GM12878 (cell line): ENCODE measurements around the gene RXYLT1. TPM values are rescaled to one million over a fixed set of nuclear protein-coding genes. Genes with fewer than 3 reads are reported as not detected.

ENCODE experiments used
- EGR1 ChIP-seq, 2 experiments: IDR thresholded peaks; 1 replicate in 1 of 2; 2 replicates in 1 of 2; pipeline ENCODE4 v1.6.1; 2011 to 2012; ENCODE audit warnings: low read depth in 2 of 2, low read length in 2 of 2, borderline replicate concordance in 1 of 2, mild to moderate bottlenecking in 1 of 2, moderate library complexity in 1 of 2
- HDAC2 ChIP-seq: fragments of 200-600 bp; sonication (generic); IDR thresholded peaks from 2 replicates; pipeline ENCODE4 v1.6.1; 2017
- NR2C2 ChIP-seq: IDR thresholded peaks from 2 replicates; pipeline ENCODE4 v1.6.1; 2011; ENCODE audit warnings: borderline replicate concordance, low read depth; ENCODE audit not compliant: control insufficient read depth, insufficient read length
- SREBF1 ChIP-seq: IDR thresholded peaks from 2 replicates; pipeline ENCODE4 v1.6.1; 2012; ENCODE audit warnings: mild to moderate bottlenecking, low read length
- YBX1 ChIP-seq: fragments of 450-650 bp; IDR thresholded peaks from 2 replicates; pipeline ENCODE4 v1.6.1; 2016; ENCODE audit warnings: antibody characterized with exemption
- YY1 ChIP-seq: IDR thresholded peaks from 2 replicates; pipeline ENCODE4 v1.6.1; 2011; ENCODE audit warnings: low read depth, mild to moderate bottlenecking, low read length
- polyA plus RNA-seq, 11 experiments: library from polyadenylated mRNA; depleted of rRNA in 4 of 11; unstranded in 6 of 11; stranded (reverse) in 5 of 11; fragments of >200 nt; fragmentation: Nextera tagmentation in 4 of 11; fragmentation: Illumina TruSeq in 1 of 11; extraction: Ambion mirVana in 4 of 11; extraction: Trizol in 1 of 11; gene quantifications; 1 replicate in 1 of 11; 2 replicates in 10 of 11; pipeline versions ENCODE4 v1.2.1 to v1.2.3, GENCODE V29; 2011 to 2016; ENCODE audit warnings: inconsistent platforms in 2 of 11, missing spikeins in 2 of 11, low read depth in 1 of 11
- total RNA-seq, 4 experiments: library from RNA; depleted of rRNA in 3 of 4; stranded (reverse); fragments of >200 nt in 3 of 4; fragmentation: Illumina TruSeq in 1 of 4; extraction: Trizol in 1 of 4; gene quantifications; 2 replicates each; pipeline versions ENCODE4 v1.2.1 to v1.2.3, GENCODE V29; 2013 to 2021
- TF ChIP-seq, protein P1 (sequence below): fragments of 450-650 bp; IDR thresholded peaks from 2 replicates; pipeline ENCODE4 v1.6.1; 2016; ENCODE audit warnings: mild to moderate bottlenecking
- TF ChIP-seq, protein P2 (sequence below): fragments of 450-650 bp; IDR thresholded peaks from 2 replicates; pipeline ENCODE4 v1.6.1; 2018; ENCODE audit warnings: borderline replicate concordance, mild to moderate bottlenecking; ENCODE audit not compliant: partially characterized antibody
- TF ChIP-seq, protein P3 (sequence below): IDR thresholded peaks from 2 replicates; pipeline ENCODE4 v1.6.1; 2012; ENCODE audit warnings: low read depth, low read length, improper control_type of control experiment
- TF ChIP-seq, protein P4 (sequence below): fragments of 150-350 bp; IDR thresholded peaks from 2 replicates; pipeline ENCODE4 v1.6.1; 2016; ENCODE audit warnings: low read depth, low read length
- TF ChIP-seq, protein P5 (sequence below): IDR thresholded peaks from 2 replicates; pipeline ENCODE4 v1.6.1; 2012; ENCODE audit warnings: improper control_type of control experiment, low read depth, low read length; ENCODE audit not compliant: insufficient replicate concordance
- TF ChIP-seq, protein P6 (sequence below): IDR thresholded peaks from 2 replicates; pipeline ENCODE4 v1.6.1; 2012; ENCODE audit warnings: low read depth, low read length, improper control_type of control experiment

The RXYLT1 gene
- total and polyA plus RNA-seq, 10 of the 15 experiments (the other 5 are each of a cell fraction or from before 2014, with no cell fraction given), result 10.4 to 33.8 (median 21.5) TPM

GRCh38 chr12:63779498-63780481 lies at the start of gene RXYLT1 (continued):
- TF ChIP-seq, protein P1, sequence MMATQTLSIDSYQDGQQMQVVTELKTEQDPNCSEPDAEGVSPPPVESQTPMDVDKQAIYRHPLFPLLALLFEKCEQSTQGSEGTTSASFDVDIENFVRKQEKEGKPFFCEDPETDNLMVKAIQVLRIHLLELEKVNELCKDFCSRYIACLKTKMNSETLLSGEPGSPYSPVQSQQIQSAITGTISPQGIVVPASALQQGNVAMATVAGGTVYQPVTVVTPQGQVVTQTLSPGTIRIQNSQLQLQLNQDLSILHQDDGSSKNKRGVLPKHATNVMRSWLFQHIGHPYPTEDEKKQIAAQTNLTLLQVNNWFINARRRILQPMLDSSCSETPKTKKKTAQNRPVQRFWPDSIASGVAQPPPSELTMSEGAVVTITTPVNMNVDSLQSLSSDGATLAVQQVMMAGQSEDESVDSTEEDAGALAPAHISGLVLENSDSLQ, result no peak
- TF ChIP-seq, protein P2, sequence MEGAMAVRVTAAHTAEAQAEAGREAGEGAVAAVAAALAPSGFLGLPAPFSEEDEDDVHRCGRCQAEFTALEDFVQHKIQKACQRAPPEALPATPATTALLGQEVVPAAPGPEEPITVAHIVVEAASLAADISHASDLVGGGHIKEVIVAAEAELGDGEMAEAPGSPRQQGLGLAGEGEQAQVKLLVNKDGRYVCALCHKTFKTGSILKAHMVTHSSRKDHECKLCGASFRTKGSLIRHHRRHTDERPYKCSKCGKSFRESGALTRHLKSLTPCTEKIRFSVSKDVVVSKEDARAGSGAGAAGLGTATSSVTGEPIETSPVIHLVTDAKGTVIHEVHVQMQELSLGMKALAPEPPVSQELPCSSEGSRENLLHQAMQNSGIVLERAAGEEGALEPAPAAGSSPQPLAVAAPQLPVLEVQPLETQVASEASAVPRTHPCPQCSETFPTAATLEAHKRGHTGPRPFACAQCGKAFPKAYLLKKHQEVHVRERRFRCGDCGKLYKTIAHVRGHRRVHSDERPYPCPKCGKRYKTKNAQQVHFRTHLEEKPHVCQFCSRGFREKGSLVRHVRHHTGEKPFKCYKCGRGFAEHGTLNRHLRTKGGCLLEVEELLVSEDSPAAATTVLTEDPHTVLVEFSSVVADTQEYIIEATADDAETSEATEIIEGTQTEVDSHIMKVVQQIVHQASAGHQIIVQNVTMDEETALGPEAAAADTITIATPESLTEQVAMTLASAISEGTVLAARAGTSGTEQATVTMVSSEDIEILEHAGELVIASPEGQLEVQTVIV, result peak; percentile 74
- TF ChIP-seq HDAC2, result no peak
- TF ChIP-seq, protein P3, sequence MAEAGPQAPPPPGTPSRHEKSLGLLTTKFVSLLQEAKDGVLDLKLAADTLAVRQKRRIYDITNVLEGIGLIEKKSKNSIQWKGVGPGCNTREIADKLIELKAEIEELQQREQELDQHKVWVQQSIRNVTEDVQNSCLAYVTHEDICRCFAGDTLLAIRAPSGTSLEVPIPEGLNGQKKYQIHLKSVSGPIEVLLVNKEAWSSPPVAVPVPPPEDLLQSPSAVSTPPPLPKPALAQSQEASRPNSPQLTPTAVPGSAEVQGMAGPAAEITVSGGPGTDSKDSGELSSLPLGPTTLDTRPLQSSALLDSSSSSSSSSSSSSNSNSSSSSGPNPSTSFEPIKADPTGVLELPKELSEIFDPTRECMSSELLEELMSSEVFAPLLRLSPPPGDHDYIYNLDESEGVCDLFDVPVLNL, result no peak
- TF ChIP-seq YBX1, result no peak
- TF ChIP-seq, protein P4, sequence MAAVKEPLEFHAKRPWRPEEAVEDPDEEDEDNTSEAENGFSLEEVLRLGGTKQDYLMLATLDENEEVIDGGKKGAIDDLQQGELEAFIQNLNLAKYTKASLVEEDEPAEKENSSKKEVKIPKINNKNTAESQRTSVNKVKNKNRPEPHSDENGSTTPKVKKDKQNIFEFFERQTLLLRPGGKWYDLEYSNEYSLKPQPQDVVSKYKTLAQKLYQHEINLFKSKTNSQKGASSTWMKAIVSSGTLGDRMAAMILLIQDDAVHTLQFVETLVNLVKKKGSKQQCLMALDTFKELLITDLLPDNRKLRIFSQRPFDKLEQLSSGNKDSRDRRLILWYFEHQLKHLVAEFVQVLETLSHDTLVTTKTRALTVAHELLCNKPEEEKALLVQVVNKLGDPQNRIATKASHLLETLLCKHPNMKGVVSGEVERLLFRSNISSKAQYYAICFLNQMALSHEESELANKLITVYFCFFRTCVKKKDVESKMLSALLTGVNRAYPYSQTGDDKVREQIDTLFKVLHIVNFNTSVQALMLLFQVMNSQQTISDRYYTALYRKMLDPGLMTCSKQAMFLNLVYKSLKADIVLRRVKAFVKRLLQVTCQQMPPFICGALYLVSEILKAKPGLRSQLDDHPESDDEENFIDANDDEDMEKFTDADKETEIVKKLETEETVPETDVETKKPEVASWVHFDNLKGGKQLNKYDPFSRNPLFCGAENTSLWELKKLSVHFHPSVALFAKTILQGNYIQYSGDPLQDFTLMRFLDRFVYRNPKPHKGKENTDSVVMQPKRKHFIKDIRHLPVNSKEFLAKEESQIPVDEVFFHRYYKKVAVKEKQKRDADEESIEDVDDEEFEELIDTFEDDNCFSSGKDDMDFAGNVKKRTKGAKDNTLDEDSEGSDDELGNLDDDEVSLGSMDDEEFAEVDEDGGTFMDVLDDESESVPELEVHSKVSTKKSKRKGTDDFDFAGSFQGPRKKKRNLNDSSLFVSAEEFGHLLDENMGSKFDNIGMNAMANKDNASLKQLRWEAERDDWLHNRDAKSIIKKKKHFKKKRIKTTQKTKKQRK, result no peak
- no peak for TF ChIP-seq NR2C2
- TF ChIP-seq EGR1 (IDR thresholded peaks at IDR 0.05; ENCODE audit: borderline replicate concordance in 1 of 2, low read depth in 2 of 2, low read length in 2 of 2), result peak in 1 of 2 experiments; percentile 54; a peak in 2 of 3 replicates
- no peak for TF ChIP-seq SREBF1
- TF ChIP-seq, protein P5, sequence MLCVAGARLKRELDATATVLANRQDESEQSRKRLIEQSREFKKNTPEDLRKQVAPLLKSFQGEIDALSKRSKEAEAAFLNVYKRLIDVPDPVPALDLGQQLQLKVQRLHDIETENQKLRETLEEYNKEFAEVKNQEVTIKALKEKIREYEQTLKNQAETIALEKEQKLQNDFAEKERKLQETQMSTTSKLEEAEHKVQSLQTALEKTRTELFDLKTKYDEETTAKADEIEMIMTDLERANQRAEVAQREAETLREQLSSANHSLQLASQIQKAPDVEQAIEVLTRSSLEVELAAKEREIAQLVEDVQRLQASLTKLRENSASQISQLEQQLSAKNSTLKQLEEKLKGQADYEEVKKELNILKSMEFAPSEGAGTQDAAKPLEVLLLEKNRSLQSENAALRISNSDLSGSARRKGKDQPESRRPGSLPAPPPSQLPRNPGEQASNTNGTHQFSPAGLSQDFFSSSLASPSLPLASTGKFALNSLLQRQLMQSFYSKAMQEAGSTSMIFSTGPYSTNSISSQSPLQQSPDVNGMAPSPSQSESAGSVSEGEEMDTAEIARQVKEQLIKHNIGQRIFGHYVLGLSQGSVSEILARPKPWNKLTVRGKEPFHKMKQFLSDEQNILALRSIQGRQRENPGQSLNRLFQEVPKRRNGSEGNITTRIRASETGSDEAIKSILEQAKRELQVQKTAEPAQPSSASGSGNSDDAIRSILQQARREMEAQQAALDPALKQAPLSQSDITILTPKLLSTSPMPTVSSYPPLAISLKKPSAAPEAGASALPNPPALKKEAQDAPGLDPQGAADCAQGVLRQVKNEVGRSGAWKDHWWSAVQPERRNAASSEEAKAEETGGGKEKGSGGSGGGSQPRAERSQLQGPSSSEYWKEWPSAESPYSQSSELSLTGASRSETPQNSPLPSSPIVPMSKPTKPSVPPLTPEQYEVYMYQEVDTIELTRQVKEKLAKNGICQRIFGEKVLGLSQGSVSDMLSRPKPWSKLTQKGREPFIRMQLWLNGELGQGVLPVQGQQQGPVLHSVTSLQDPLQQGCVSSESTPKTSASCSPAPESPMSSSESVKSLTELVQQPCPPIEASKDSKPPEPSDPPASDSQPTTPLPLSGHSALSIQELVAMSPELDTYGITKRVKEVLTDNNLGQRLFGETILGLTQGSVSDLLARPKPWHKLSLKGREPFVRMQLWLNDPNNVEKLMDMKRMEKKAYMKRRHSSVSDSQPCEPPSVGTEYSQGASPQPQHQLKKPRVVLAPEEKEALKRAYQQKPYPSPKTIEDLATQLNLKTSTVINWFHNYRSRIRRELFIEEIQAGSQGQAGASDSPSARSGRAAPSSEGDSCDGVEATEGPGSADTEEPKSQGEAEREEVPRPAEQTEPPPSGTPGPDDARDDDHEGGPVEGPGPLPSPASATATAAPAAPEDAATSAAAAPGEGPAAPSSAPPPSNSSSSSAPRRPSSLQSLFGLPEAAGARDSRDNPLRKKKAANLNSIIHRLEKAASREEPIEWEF, result no peak
- TF ChIP-seq, protein P6, sequence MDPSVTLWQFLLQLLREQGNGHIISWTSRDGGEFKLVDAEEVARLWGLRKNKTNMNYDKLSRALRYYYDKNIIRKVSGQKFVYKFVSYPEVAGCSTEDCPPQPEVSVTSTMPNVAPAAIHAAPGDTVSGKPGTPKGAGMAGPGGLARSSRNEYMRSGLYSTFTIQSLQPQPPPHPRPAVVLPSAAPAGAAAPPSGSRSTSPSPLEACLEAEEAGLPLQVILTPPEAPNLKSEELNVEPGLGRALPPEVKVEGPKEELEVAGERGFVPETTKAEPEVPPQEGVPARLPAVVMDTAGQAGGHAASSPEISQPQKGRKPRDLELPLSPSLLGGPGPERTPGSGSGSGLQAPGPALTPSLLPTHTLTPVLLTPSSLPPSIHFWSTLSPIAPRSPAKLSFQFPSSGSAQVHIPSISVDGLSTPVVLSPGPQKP, result peak; percentile 57; the same call in 1 of the 2 replicates
- TF ChIP-seq YY1, result peak; percentile 64; the same call in 1 of the 2 replicates
